ENCODE measurements around the gene RAB4B.
"Not testable (repeated sequence)": the region's sequence is repeated elsewhere in the genome, so short reads cannot be mapped to it uniquely, and the experiment has no call there.

The RAB4B gene

DNA sequence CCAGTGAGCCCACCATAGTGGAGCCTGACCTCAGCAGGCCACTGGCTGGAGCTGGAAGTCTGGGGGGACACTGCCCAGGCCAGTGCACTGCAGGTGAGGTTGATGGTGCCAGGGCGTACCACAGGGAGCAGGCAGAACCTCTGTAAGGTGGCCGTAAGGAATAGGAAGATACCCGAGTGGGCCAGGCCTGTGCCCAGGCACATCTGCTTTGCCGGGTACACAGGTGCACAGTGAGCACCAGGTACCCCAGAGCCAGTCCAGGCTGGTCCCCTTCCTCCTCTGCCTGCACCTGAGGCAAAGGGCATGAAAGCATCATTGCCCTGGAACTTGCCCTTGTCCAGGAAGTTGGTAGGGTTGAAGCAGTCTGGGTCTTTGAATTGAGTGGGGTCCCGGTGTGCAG lies 30.4 kb downstream of the RAB4B start:
- no peak for DNase-seq (ENCODE audit: extremely low spot score)
- CTCF ChIA-PET = interaction anchor here (0.6 to 2.2 kb wide), 5 partner anchors 11 to 145 kb away, joined by 3 to 9 read pairs (median 4); partner anchors contain the start of gene RAB4B
- TF ChIP-seq, protein P1, sequence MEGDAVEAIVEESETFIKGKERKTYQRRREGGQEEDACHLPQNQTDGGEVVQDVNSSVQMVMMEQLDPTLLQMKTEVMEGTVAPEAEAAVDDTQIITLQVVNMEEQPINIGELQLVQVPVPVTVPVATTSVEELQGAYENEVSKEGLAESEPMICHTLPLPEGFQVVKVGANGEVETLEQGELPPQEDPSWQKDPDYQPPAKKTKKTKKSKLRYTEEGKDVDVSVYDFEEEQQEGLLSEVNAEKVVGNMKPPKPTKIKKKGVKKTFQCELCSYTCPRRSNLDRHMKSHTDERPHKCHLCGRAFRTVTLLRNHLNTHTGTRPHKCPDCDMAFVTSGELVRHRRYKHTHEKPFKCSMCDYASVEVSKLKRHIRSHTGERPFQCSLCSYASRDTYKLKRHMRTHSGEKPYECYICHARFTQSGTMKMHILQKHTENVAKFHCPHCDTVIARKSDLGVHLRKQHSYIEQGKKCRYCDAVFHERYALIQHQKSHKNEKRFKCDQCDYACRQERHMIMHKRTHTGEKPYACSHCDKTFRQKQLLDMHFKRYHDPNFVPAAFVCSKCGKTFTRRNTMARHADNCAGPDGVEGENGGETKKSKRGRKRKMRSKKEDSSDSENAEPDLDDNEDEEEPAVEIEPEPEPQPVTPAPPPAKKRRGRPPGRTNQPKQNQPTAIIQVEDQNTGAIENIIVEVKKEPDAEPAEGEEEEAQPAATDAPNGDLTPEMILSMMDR (IDR thresholded peaks at IDR 0.05; ENCODE audit: control extremely low read depth, extremely low read depth, low read depth, missing control alignments) = no peak
- POLR2A ChIA-PET = no interaction called here

DNA sequence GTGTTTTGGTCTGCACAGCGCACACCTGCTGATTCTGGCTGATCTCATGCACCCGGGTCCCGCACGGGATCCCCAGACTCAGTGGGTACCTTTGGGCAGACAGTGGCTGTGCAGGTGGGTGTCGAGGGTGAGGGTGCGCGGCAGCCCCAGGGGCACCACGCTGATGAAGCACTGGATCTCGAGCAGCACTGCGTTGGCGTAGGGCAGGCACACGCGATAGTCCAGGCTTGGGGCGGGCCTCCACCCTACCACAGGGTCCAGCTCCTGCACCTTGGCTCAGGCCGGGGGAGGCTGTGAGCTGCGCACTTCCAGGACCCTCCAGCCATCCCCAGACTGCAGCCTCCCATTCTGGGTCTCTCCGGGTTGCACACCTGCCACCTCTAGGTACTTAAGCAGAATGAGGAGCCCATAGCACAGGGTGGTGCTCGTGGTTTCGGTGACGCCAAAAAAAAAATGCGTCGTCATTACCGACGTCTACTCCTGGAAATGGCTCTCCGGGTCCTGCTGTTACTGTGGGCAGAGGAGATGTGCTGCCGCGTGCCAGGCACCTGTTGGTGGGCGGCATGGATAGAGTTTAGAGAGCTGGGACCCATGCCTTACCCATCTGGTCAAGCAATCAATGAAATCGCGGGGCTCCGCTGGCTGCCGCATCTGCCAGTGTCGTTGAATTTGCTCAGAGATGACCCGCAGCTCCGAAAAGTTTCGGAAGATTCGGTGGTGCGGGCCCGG lies 31.5 kb downstream of the RAB4B start:
- POLR2A ChIA-PET = no interaction called here
- TF ChIP-seq, protein P1 (IDR thresholded peaks at IDR 0.05; ENCODE audit: control extremely low read depth, extremely low read depth, low read depth, missing control alignments) = no peak
- no peak for DNase-seq (ENCODE audit: extremely low spot score)
- CTCF ChIA-PET = interaction anchor here (0.8 to 2.2 kb wide), 3 partner anchors 10 to 146 kb away, joined by 3 to 9 read pairs (median 4); no protein-coding TSS in a partner anchor

GRCh38 chr19:40810160-40810559 lies 32.1 kb downstream of the RAB4B start:
- POLR2A ChIA-PET = no interaction called here
- DNase-seq (ENCODE audit: extremely low spot score) = no peak
- CTCF ChIA-PET = interaction anchor here (0.8 kb wide), 1 partner anchor 9 kb away, joined by 3 read pairs; no protein-coding TSS in a partner anchor
- TF ChIP-seq, protein P1 (IDR thresholded peaks at IDR 0.05; ENCODE audit: control extremely low read depth, extremely low read depth, low read depth, missing control alignments) = no peak

- POLR2A ChIA-PET = not testable (repeated sequence)
These were observed 32.8 kb downstream of the RAB4B start for GRCh38 chr19:40810649-40811408.

GRCh38 chr19:40811478-40812341 lies 33.7 kb downstream of the RAB4B start:
- ChIA-PET CTCF (interaction anchor here (0.8 kb wide), 1 partner anchor 148 kb away, joined by 3 read pairs; no protein-coding TSS in a partner anchor), POLR2A (no interaction called here)
- no peak for DNase-seq (ENCODE audit: extremely low spot score)
- TF ChIP-seq, protein P1 (IDR thresholded peaks at IDR 0.05; ENCODE audit: control extremely low read depth, extremely low read depth, low read depth, missing control alignments) = peak; percentile 20

More at GRCh38 chr19:40810649-40811408, 32.8 kb downstream of the RAB4B start:
- not testable (repeated sequence) for DNase-seq (ENCODE audit: extremely low spot score)
- CTCF ChIA-PET = interaction anchor here (0.8 kb wide), 1 partner anchor 148 kb away, joined by 3 read pairs; no protein-coding TSS in a partner anchor

DNA sequence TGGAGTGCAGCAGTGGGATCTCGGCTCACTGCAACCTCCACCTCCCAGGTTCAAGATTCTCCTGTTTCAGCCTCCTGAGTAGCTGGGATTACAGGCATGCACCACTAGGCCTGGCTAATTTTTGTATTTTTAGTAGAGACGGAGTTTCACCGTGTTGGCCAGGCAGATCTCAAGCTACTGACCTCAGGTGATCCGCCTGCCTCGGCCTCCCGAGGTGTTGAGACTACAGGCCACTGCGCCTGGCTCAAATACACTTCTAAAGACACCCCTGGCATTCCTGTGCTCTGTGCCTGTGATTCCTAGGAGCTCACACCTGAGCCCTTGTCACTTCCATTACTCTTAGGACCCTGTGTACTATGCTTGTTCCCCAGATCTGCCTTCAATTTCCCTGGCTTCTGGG lies 34.5 kb downstream of the RAB4B start:
- CTCF ChIA-PET; DNase-seq (ENCODE audit: extremely low spot score); POLR2A ChIA-PET: not testable (repeated sequence)

DNA sequence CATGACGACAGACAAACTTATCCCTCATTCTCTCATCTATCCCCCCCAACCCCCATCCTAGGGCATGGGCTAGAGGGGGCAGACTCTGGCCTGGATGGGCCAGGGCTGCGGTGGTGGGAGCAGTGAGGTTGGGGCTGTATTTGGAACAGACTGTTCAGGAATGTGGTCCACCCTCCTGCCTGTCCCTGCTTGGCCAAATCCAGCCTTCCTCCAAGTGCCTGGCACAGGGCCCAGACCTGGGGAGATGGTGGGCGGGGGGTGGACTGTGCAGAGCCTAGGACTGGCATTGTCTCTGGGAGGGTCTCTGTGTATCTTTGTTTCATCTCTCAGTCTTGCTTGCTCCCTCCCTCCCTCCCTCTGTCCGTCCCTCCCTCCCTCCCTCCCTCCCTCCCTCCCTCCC lies 35.1 kb downstream of the RAB4B start:
- CTCF ChIA-PET = no interaction called here
- POLR2A ChIA-PET = no interaction called here
- no peak for DNase-seq (ENCODE audit: extremely low spot score)
- TF ChIP-seq, protein P1 (IDR thresholded peaks at IDR 0.05; ENCODE audit: control extremely low read depth, extremely low read depth, low read depth, missing control alignments) = no peak

Data from GM10248 (cell line).